H1 (cell line): Measurements from ENCODE around the gene PIK3C2G. TPM values are rescaled to one million over a fixed set of nuclear protein-coding genes. Genes with fewer than 3 reads are reported as not detected.

ENCODE experiments used
- FOSL1 ChIP-seq: IDR thresholded peaks from 2 replicates; pipeline ENCODE4 v1.6.1; 2011; ENCODE audit warnings: mild to moderate bottlenecking, low read depth, low read length, moderate library complexity; ENCODE audit not compliant: insufficient read depth
- KDM4A ChIP-seq: IDR thresholded peaks from one replicate; pipeline ENCODE4 v1.7.1; 2012; ENCODE audit warnings: low read depth, mild to moderate bottlenecking, moderate library complexity, low read length, inconsistent platforms; ENCODE audit not compliant: severe bottlenecking
- polyA plus RNA-seq, 7 experiments: library from polyadenylated mRNA; depleted of rRNA in 3 of 7; stranded (reverse) in 5 of 7; unstranded in 2 of 7; fragments of >200 nt in 5 of 7; fragments of 200-250 nt in 2 of 7; gene quantifications; 1 replicate in 5 of 7; 2 replicates in 1 of 7; 4 replicates in 1 of 7; pipeline versions ENCODE4 v1.2.1 to v1.2.3, GENCODE V29; 2011 to 2013; ENCODE audit warnings: missing spikeins in 2 of 7, mixed read lengths in 2 of 7
- total RNA-seq: library from RNA; stranded (reverse); fragmentation: NEBNext Ultra II Directional; extraction: Animal tissue kit (Norgen Biotek cat#: 25700); gene quantifications from 2 replicates; pipeline ENCODE4 v1.2.1, GENCODE V29; 2021

The PIK3C2G gene
- total and polyA plus RNA-seq, 2 of the 8 experiments (the other 6 are each of a cell fraction or from before 2014, with no cell fraction given) = not detected

- no peak for TF ChIP-seq KDM4A
- TF ChIP-seq FOSL1 = no peak
Measured at GRCh38 chr12:18454330-18454729, 193.0 kb downstream of the PIK3C2G start (continued).
